Fibroblast of upper back skin (primary cell): Measurements from ENCODE around the gene BTBD7.

ENCODE experiments used
- DNase-seq: peaks from one replicate; pipeline ENCODE4 v3.0.0-alpha.2; 2013

The BTBD7 gene

GRCh38 chr14:93302688-93303581, 29.9 kb downstream of the BTBD7 start:
- no peak for DNase-seq

- DNase-seq = peak; percentile 35
Observed at GRCh38 chr14:93301821-93302447, 30.9 kb downstream of the BTBD7 start.

- DNase-seq = no peak
Observed at GRCh38 chr14:93299866-93300265, 33.0 kb downstream of the BTBD7 start.

GRCh38 chr14:93299416-93299815, 33.4 kb downstream of the BTBD7 start:
- no peak for DNase-seq

GRCh38 chr14:93295541-93296220, 37.2 kb downstream of the BTBD7 start:
- DNase-seq = no peak

GRCh38 chr14:93286212-93286890, 46.5 kb downstream of the BTBD7 start:
- DNase-seq = peak; percentile 13

GRCh38 chr14:93285044-93285443, 47.8 kb downstream of the BTBD7 start:
- DNase-seq = peak; percentile 37

GRCh38 chr14:93281937-93282336, 50.9 kb downstream of the BTBD7 start:
- no peak for DNase-seq

- DNase-seq = no peak
Observed at GRCh38 chr14:93280743-93281142, 52.1 kb downstream of the BTBD7 start.

- no peak for DNase-seq
Observed at GRCh38 chr14:93276031-93276716, 56.7 kb downstream of the BTBD7 start.

- no peak for DNase-seq
Observed at GRCh38 chr14:93274055-93274806, 58.6 kb downstream of the BTBD7 start.

- DNase-seq = no peak
Observed at GRCh38 chr14:93271111-93271510, 61.7 kb downstream of the BTBD7 start.

- DNase-seq = peak; percentile 38
Observed at GRCh38 chr14:93269341-93270068, 63.3 kb downstream of the BTBD7 start.

- DNase-seq = no peak
Observed at GRCh38 chr14:93268406-93268805, 64.4 kb downstream of the BTBD7 start.

GRCh38 chr14:93267149-93267711, 65.6 kb downstream of the BTBD7 start:
- DNase-seq = no peak

GRCh38 chr14:93266127-93266526, 66.7 kb downstream of the BTBD7 start:
- DNase-seq = no peak

- DNase-seq = no peak
Observed at GRCh38 chr14:93263416-93263815, 69.4 kb downstream of the BTBD7 start.

GRCh38 chr14:93262446-93262845, 70.4 kb downstream of the BTBD7 start:
- no peak for DNase-seq

GRCh38 chr14:93249128-93249831, 83.6 kb downstream of the BTBD7 start:
- DNase-seq = no peak

GRCh38 chr14:93246534-93246933, 86.3 kb downstream of the BTBD7 start:
- no peak for DNase-seq
